COLO668 (cell line): ENCODE data around the gene ILKAP.

ENCODE experiments used
- DNase-seq: peaks from one replicate; lab custom pipeline; 2025; ENCODE audit not compliant: unreplicated experiment; lab: John Stamatoyannopoulos, UW

Gene ILKAP

DNA sequence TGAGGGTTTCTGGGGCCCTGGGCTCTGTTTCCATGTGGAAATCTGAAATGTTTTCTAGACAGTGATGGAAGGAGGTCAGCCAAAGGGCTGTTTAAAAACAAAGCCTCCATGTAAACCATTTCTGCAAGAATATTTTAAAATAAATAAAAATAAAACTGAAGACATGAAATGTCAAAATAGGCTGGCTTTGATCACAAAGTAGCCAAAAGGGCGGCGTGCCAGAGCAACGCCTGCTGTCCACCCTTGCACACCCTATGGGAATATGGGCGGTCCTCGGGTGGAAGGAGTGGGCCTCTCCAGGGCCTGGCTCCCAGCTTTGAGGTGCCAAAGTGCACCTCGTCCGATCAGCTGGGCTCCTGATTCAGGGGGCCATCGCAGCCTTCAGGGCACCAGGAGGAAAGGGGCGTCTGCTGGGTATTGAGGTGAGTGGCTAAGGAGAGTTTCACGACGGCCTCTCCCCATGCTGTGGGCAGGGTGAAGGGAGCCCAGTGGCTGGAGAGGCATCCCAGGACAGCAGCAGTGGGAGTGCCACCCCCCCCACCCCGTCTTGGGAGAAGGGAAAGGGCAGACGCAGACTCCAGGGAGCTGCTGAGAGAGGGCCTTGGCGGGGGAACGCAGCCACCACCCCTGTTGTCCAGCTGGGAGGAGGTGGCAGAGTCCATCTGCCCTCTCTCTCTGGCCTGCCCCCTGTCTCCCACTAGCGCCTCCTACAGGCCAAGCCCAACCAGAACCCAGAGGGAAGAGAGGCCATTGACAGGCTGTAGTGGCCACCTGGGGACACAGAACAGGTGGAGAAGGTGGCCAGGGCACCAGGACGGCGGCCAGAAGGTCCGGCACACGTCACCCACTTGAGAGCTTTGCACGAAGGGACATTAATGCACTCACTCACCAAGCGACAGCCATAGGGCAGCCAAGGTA is 50.5 kb downstream of the ILKAP start:
- no peak for DNase-seq

GRCh38 chr2:238151628-238152235 is 51.8 kb downstream of the ILKAP start:
- no peak for DNase-seq

- DNase-seq, result no peak
Measured at GRCh38 chr2:238151205-238151604, 52.3 kb downstream of the ILKAP start.

GRCh38 chr2:238150686-238151085 is 52.8 kb downstream of the ILKAP start:
- DNase-seq, result no peak

- no peak for DNase-seq
Measured at GRCh38 chr2:238149841-238150572, 53.5 kb downstream of the ILKAP start.

DNA sequence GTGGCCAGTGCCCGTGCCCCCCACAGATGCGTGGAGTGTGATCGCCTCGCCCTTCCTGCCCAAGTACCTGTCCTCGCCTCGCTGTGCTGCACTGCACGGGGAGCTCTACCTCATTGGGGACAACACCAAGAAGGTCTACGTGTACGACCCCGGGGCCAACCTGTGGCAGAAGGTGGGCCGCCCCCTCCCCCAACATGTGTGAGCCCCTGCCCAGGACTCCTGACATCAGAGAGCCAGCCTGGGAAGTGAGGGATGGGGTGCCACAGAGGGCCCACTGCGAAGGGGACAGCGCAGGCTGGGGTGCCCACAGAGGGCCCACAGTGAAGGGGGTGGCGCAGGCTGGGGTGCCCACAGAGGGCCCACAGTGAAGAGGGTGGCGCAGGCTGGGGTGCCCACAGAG is 54.5 kb downstream of the ILKAP start:
- no peak for DNase-seq

GRCh38 chr2:238146884-238147544 is 56.5 kb downstream of the ILKAP start:
- no peak for DNase-seq

DNA sequence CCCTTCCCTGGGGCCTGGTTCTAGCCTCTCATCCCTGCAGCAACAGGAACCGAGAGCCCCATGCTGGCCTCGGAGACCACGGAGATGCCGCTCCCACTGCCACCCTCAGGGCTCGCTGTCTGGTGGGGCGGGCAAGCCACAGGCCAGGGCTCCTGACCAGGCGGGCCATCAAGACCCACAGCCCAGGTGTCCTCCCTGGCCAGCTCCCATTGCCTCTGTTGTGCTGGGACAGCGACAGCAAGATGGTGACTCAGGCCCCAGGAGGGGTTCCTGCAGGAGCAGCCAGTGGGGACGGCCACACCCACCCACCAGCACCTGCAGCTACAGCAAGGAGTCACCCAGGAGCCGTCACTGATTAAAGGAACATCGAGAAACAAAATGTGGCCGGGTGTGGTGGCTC is 57.6 kb downstream of the ILKAP start:
- no peak for DNase-seq

- DNase-seq, result no peak
Measured at GRCh38 chr2:238145046-238145445, 58.4 kb downstream of the ILKAP start.

GRCh38 chr2:238144262-238144661 is 59.2 kb downstream of the ILKAP start:
- DNase-seq, result no peak

DNA sequence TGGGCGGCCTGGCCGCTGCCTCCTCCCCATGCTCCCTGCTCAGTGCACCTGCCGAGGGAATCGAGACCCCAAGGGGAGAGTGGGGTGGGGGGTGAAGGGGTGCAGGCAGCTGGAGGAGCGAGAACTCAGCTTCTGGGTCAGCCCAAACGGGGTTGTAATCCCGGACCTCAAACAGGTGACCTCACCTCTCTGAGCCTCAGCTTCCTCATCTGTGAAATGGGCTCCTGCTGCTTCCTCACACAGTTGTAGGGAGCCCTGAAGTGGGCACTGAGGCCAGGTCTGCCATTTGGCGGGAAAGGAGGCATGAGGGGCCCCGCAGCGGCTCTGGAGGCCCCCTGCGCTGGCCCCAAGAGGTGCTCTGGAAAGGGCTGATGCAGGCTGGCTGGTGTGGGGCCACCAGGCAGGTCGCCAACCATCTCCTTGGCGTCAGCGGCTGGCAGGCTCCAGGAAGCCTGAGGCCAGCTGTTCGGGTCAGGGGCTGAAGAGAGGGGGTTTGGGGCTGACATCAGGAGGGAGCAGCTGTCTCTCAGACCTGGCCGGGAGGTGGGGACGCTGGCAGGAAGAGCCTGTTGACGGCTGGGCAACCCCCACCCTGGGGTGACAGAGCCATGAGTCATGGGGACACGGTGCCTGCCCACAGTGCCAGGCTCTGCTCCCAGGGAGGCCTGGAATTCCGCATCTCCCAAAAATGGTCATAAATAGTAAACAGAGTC is 60.1 kb downstream of the ILKAP start:
- DNase-seq, result peak; percentile 76

GRCh38 chr2:238142382-238143205 is 60.9 kb downstream of the ILKAP start:
- no peak for DNase-seq

DNA sequence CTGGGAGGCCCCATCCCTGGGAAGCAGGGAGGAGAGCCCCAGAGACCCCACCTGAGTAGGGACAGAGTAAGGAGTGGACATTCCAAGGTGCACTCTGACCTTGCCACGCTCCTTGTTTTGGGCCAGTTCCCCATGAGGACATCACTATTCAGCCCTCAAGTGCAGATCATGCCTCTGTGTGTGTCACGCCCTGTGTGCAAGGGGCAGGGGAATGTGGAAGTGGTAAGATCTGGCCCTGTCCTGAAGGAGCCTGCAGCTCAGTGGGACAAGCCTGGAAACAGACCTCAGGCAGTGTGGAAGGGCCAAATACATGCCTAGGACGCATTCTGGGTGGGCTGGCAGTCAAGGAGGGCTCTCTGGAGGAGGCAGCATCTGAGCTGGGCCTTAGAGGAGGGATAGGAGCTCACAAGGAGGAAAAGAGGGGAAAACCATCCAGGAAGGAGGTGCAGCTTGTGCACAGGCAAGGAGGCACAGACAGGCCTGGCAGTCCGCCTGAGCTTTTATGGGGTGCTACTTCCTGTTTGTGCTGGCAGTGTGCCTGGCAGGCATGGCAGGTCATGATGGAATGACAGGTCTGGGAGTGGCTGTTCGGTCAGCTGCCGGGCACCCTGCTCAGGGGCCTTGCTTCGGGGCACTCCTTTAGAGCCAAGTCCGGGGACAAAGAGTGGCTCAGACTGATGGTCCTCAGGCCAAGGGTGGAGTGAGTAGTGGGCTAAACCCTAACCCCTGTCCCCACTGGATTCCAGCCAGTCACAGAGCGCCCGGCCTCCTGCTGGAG is 61.8 kb downstream of the ILKAP start:
- peak; percentile 86 for DNase-seq

DNA sequence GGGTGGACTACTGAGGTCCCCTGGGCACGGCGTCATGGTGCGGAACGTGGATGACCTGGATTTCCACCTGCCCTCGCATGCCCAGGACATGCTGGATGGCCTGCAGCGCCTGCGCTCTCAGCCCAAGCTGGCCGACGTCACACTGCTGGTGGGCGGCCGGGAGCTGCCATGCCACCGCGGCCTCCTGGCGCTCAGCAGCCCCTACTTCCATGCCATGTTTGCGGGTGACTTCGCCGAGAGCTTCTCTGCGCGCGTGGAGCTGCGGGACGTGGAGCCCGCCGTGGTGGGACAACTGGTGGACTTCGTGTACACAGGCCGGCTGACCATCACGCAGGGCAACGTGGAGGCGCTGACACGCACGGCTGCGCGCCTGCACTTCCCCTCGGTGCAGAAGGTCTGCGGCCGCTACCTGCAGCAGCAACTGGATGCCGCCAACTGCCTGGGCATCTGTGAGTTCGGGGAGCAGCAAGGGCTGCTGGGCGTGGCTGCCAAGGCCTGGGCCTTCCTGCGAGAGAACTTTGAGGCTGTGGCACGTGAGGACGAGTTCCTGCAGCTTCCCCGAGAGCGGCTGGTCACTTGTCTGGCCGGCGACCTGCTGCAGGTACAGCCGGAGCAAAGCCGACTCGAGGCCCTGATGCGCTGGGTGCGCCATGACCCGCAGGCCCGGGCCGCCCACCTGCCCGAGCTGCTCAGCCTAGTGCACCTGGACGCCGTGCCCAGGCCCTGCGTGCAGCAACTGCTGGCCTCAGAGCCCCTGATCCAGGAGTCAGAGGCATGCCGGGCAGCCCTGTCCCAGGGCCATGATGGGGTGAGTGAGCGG is 62.6 kb downstream of the ILKAP start:
- no peak for DNase-seq

DNA sequence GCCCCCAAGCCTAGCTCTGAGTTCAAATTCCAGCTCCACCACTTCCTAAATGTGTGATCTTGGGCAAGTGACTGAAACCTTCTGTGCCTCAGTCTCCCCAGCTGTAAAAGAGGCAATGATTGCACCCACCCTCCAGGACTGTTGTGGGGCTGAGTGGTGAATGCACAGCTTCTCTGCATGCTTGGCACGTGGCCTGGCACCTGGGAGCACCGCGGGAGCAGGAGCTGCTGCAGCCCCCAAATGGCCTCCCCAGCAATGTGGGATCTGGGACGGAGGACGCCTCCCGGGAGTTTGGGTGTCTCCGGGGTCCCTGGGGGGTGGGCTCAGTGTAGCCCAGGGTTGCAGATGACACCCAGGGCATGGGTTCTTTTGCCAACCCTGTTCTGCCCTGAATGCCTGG is 63.5 kb downstream of the ILKAP start:
- no peak for DNase-seq

DNA sequence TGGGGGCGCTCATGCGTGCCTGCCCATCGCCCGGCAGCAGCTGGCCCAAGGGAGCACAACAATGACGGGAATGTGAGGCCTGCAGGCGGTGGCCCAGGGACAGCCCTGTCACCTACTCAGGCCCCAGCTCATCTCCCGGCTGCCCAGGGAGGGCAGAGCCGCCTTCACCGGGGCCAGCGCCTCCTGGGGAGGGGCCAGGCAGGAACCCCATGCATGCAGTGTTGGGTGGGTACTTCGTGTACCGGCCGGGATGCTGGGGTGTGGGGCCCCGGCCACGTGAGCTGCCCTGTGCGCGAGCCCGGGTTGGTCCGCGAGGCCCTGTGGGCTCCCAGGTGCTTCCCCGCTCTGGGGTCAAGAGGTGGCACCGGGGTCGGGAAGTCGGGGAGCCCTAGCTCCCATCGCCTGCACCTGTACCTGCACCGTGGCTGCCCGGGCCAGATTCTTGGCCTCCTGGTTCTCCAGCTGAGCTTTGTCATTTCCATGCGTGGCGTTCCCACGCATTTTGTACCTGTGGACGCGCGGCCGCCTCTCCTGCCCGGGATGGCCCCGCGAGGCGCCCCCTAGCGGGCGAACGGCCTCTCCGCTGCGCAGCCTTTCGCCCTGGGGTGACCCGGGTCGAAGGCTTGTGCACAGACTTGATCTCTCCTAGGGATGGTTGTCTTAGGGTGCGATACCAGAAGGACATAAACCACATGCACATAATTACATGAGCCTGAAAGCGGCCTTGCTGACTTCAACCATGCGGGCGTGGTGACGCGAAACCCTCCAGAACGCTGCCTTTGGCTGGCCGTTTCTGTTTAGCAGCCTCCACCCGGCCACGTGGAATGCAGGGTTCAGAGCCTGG is 64.1 kb downstream of the ILKAP start:
- peak; percentile 45 for DNase-seq
